ENCODE measurements around the gene PUM2.

- TF ChIP-seq ZNF274 (IDR thresholded peaks at IDR 0.05; ENCODE audit: low read depth, low read length) (no peak), SUZ12 (IDR thresholded peaks at IDR 0.05; ENCODE audit: extremely low read depth, insufficient read depth, insufficient read length) (no peak)
Observed at GRCh38 chr2:20257411-20257810, 93.2 kb downstream of the PUM2 start.
